Measurements from ENCODE around the gene UNC5CL.

Gene UNC5CL, protein sequence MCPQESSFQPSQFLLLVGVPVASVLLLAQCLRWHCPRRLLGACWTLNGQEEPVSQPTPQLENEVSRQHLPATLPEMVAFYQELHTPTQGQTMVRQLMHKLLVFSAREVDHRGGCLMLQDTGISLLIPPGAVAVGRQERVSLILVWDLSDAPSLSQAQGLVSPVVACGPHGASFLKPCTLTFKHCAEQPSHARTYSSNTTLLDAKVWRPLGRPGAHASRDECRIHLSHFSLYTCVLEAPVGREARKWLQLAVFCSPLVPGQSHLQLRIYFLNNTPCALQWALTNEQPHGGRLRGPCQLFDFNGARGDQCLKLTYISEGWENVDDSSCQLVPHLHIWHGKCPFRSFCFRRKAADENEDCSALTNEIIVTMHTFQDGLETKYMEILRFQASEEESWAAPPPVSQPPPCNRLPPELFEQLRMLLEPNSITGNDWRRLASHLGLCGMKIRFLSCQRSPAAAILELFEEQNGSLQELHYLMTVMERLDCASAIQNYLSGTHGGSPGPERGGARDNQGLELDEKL

GRCh38 chr6:41039060-41039998 is at the start of gene UNC5CL:
Gene UNC5CL, minus strand, starts transcription at chr6:41039221. Its CDS starts 4,147 bp downstream, at chr6:41035074.
- peak; percentile 11 for DNase-seq (ENCODE audit: low read depth)

GRCh38 chr6:41088451-41088850 is 49.4 kb upstream of the UNC5CL start:
- no peak for DNase-seq (ENCODE audit: low read depth)

- DNase-seq (ENCODE audit: low read depth) = no peak
These were observed 46.2 kb upstream of the UNC5CL start for GRCh38 chr6:41085182-41085581.

DNA sequence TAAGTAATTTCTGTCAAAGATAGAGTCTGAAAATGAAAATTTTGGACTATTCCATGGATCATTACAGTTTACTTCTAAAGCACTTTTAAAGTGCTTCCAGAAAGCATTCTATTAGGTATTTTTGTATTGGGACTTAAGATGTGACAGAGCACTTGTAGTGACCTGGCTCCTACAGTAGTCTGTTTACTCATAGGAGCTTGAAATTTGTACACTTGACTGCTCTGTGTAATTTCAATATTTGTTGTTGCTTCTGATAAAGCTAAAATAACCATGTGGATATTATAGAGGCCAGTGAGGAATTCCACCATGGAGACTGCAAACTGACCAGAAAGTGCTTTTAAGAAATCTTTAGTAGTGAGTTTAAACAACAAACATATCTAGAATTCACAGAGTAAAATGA is 44.1 kb upstream of the UNC5CL start:
- no peak for DNase-seq (ENCODE audit: low read depth)

DNA sequence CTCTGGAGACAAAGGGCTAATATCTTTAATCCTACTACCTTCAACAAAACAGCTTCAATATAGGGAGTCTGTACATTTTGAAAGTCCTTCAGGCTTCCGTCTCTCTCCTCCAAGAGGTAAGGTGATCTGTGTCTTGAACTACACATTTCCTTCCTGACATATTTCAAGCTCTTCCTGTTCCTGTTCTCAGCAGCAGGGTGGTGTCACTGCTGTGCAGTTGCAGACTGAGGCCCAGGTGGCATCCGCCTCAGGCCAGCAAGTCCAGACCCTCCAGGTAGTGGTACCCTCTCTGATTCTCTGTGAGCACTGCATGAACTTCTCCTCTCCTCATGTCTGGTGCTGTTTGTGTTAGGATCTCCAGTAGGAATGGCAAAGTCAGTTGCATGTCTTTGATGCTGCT is 41.6 kb upstream of the UNC5CL start:
- DNase-seq (ENCODE audit: low read depth) = no peak

- DNase-seq (ENCODE audit: low read depth) = no peak
These were observed 40.1 kb upstream of the UNC5CL start for GRCh38 chr6:41079080-41079479.

DNA sequence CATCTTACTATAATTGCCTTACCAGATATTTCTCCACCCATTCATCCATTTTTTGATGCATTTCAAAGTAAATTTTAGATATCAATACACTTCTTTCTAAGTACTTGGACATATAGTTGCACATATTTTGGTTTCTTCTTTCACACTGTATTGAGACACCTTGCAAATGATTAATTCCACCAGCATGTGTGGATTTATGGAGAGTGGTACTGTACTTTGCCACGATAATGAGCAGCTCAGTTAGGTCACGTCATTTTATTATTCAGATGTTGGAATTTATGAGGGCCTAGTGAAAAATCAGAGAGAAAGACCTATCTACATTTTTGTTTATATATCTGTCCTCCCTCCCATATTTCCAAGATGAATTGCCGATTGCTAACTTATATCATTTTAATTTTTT is 39.1 kb upstream of the UNC5CL start:
- DNase-seq (ENCODE audit: low read depth) = no peak

GRCh38 chr6:41077536-41077935 is 38.5 kb upstream of the UNC5CL start:
- no peak for DNase-seq (ENCODE audit: low read depth)

DNA sequence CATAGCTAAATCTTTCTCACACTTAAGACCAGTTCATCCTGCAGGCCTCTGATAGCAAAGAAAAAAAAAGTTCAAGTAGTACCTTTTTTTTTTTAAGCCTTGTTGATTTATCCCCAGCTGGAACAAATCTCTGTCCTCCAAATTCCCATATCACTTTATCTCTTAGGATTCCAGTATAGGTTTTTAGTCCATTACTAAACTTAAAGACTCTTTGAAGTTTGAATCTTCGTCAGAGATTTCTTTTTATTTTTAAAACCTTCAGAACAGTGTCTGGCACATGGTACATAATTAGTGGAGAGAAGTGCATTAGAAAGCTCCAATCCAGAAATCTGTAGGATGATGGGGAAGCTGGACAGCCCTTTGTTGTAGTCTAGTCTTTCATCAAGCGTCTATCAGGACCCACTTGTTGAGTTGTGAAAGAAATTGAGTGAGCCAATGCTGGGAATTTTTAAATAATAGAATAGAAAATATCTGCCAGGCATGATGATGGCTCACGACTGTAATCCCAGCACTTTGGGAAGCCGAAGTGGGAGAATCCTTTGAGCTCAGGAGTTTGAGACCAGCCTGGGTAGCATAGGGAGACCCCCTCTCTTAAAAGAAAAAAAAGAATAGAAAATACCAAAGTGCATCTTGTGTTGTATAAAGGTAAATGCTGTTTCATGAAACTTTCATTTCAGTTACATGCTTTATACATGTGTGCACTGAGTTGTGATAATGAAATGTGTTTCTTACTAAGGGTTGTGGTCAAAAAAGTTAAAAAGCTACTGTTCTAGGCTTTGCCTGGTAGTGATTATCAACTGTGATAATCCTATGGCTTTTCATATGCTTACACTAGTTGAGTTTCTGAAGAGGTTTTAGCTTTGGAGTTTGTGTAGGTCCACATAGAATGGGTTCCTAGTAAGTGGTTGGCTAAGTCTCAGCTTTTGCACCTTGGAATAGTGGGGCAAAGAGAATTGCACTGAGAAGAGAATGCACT is 36.9 kb upstream of the UNC5CL start:
- no peak for DNase-seq (ENCODE audit: low read depth)

GRCh38 chr6:41074692-41075436 is 35.8 kb upstream of the UNC5CL start:
- no peak for DNase-seq (ENCODE audit: low read depth)

GRCh38 chr6:41073968-41074691 is 35.1 kb upstream of the UNC5CL start:
- no peak for DNase-seq (ENCODE audit: low read depth)

GRCh38 chr6:41073203-41073967 is 34.4 kb upstream of the UNC5CL start:
- peak; percentile 64 for DNase-seq (ENCODE audit: low read depth)

DNA sequence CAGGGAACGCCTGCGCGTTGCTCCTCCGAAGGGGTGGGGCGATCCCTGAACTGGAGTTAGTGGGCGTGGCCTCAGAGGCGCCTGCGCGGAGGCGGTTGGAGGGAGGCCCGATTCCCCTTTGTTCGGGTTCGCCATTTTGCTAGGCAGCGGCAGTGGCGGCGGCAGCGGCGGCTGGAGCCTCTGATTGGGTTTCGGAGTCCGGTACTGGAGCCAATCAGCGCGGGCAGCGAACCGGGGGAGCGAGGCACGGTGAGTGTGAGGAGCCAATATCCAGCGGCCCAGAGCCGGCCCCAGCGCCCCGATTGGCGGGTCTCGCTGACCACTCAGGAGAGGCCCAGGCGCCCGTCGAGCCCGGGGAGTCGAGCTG is 33.8 kb upstream of the UNC5CL start, which contains the start of gene NFYA:
Gene NFYA, plus strand, starts transcription at position 139 of the 367 bp plus-strand sequence. CDS start 6,116 bp downstream, outside the sequence.
- no peak for DNase-seq (ENCODE audit: low read depth)

- peak; percentile 100 for DNase-seq (ENCODE audit: low read depth)
These were observed 33.2 kb upstream of the UNC5CL start, which contains the start of gene OARD1 for GRCh38 chr6:41071923-41072835. Gene OARD1, minus strand, starts transcription at chr6:41072356. Its CDS starts 722 bp downstream, at chr6:41071634.

GRCh38 chr6:41071501-41071922 is 32.5 kb upstream of the UNC5CL start:
- no peak for DNase-seq (ENCODE audit: low read depth)

DNA sequence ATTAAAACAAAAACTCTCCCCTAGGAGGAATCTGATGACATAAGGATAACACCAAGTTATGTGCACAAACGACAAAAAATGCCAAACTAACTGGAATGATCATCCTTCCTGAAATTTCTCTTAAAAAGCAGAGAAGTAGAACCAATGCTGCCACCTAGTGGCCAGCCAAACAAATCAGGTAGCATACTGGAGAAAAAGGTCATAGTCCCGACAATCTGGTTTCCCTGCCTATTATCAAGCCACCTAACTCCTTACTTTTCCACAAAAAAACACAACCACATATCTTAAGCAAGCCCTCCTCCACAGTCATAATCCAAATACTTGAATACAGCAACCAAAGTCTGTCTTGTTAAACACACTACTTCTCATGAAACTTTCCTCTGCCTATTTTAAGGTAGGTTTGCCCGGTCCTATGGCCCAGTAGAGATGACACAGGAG is 27.9 kb upstream of the UNC5CL start:
- DNase-seq (ENCODE audit: low read depth) = peak; percentile 31

- no peak for DNase-seq (ENCODE audit: low read depth)
These were observed 26.6 kb upstream of the UNC5CL start for GRCh38 chr6:41065550-41066026.

GRCh38 chr6:41064841-41065240 is 25.8 kb upstream of the UNC5CL start:
- DNase-seq (ENCODE audit: low read depth) = no peak
